ENCODE measurements around the gene PACRG. TPM values are rescaled to one million over a fixed set of nuclear protein-coding genes. Genes with fewer than 3 reads are reported as not detected.

PACRG gene
- total RNA-seq, 2 donors from 2014 or later: 2.8 to 21.3 TPM

- H3K4me3 ChIP-seq: no peak overlapping the region
- H3K27ac ChIP-seq: no peak overlapping the region
- no peak for TF ChIP-seq CTCF (IDR thresholded peaks at IDR 0.05)
- H3K9me3 ChIP-seq: no peaks in the 10 kb centered on the region
- no peaks in the 10 kb centered on the region for H3K36me3 ChIP-seq
- H3K4me1 ChIP-seq: no peaks in the 10 kb centered on the region
- DNase-seq (ENCODE audit: low spot score): no peak
- no peaks in the 10 kb centered on the region for H3K27me3 ChIP-seq
Observed at GRCh38 chr6:163017801-163018200, 290.0 kb downstream of the PACRG start.

GRCh38 chr6:163019926-163020325 lies 292.2 kb downstream of the PACRG start:
- no peaks in the 10 kb centered on the region for H3K36me3 ChIP-seq
- no peaks in the 10 kb centered on the region for H3K4me1 ChIP-seq
- TF ChIP-seq CTCF (IDR thresholded peaks at IDR 0.05): no peak
- no peak for DNase-seq (ENCODE audit: low spot score)
- H3K27ac ChIP-seq: no peak overlapping the region
- no peaks in the 10 kb centered on the region for H3K27me3 ChIP-seq
- H3K4me3 ChIP-seq: no peak overlapping the region
- peaks cover 0 to 17% of the 10 kb centered on the region in 2 donors for H3K9me3 ChIP-seq

- no peaks in the 10 kb centered on the region for H3K27me3 ChIP-seq
- no peak overlapping the region for H3K27ac ChIP-seq
- no peaks in the 10 kb centered on the region for H3K4me1 ChIP-seq
- H3K9me3 ChIP-seq: peaks cover 0 to 17% of the 10 kb centered on the region in 2 donors
- no peak overlapping the region for H3K4me3 ChIP-seq
- no peak for DNase-seq (ENCODE audit: low spot score)
- H3K36me3 ChIP-seq: no peaks in the 10 kb centered on the region
- no peak for TF ChIP-seq CTCF (IDR thresholded peaks at IDR 0.05)
Observed at GRCh38 chr6:163021054-163021453, 293.3 kb downstream of the PACRG start.

- no peak for DNase-seq (ENCODE audit: low spot score)
- no peak for TF ChIP-seq CTCF (IDR thresholded peaks at IDR 0.05)
Observed at GRCh38 chr6:163023700-163024099, 295.9 kb downstream of the PACRG start.

GRCh38 chr6:163026893-163027292 lies 299.1 kb downstream of the PACRG start:
- H3K4me1 ChIP-seq: no peaks in the 10 kb centered on the region
- no peak for DNase-seq (ENCODE audit: low spot score)

More at GRCh38 chr6:163023700-163024099, 295.9 kb downstream of the PACRG start:
- H3K27me3 ChIP-seq: no peaks in the 10 kb centered on the region
- H3K36me3 ChIP-seq: no peaks in the 10 kb centered on the region
- peaks cover 0 to 17% of the 10 kb centered on the region in 2 donors for H3K9me3 ChIP-seq
- no peaks in the 10 kb centered on the region for H3K4me1 ChIP-seq
- no peak overlapping the region for H3K4me3 ChIP-seq
- no peak overlapping the region for H3K27ac ChIP-seq

More at GRCh38 chr6:163026893-163027292, 299.1 kb downstream of the PACRG start:
- H3K9me3 ChIP-seq: peaks cover 0 to 17% of the 10 kb centered on the region in 2 donors
- TF ChIP-seq CTCF (IDR thresholded peaks at IDR 0.05): no peak
- H3K36me3 ChIP-seq: no peaks in the 10 kb centered on the region
- H3K27me3 ChIP-seq: no peaks in the 10 kb centered on the region
- H3K4me3 ChIP-seq: no peak overlapping the region
- no peak overlapping the region for H3K27ac ChIP-seq

All from right atrium auricular region (tissue), 2 donors.